ENCODE data around the gene TRDMT1.

The TRDMT1 gene

DNA sequence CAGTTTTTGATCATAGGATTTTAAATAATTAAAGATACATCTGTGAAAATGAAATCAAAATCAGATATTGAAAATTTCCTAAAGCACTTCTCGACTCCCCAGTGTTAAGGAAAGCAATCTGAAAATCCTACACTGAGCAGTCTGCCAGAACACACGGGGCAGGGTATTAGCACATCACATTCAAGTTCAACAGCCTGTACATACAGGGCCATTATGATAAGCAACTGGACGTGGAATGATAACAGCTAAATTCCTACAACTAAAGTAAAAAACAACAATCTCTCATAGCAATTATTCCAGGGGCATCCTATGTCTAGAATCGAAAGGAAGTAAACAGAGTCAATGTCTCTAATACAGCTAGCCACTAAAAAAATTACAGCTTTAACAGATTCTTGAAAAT lies 31.7 kb downstream of the TRDMT1 start:
- no peak for DNase-seq

DNA sequence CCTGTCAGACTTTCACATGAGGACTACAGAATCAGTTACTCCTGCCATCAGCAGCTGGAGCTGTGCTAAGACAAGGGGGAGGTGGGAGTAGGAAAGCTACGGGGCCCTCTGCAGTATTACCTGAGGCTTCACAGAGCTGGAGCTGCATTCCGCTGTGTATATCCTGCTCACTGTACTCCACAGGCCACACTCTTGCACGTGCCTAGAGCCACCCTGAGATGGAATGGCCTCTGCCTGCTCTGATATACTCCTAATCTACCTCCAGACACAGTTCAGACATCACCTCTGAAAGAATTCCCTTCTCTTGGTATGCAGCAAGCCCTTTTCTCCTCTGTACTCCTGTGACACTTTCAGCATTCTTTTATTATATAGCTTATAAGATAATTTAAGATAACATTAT lies 34.8 kb downstream of the TRDMT1 start:
- no peak for DNase-seq

DNA sequence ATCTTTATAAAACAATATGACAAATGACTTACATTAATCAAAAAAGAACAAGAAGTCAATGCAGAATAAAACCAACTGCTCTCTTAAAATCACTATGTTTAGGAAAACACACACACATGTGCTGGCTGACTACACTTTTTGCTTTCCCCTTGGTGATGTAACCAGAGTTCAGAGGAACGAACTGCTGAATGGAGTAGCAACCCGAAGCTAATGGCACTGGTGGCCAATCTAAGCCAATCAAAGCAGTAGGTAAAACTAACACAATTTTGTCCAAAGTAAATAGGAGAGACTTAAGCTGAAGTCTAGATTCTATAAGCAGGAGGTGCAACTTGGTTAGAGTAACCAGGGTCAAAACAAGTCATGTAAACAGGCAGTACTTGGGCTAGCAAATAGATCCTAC lies 38.6 kb downstream of the TRDMT1 start:
- DNase-seq: no peak

DNA sequence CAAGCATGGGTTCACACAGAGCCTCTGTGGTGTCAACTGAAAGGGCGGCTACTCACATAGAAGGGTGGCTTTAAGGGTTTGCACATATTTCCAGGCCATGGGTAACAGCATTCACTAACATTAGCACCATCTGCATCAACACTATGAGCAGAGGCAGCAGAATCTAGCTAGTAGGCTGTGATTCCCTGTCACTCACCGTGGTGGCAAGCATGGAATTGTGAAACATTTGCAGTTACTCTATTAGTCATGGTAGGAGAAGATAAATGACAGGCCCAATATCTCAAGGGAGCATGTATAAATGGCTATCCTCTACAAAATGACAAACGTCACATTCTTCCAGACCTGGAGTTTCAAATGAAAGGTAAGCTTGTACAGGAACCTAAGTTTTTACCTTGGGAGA lies 39.7 kb downstream of the TRDMT1 start:
- no peak for DNase-seq

DNA sequence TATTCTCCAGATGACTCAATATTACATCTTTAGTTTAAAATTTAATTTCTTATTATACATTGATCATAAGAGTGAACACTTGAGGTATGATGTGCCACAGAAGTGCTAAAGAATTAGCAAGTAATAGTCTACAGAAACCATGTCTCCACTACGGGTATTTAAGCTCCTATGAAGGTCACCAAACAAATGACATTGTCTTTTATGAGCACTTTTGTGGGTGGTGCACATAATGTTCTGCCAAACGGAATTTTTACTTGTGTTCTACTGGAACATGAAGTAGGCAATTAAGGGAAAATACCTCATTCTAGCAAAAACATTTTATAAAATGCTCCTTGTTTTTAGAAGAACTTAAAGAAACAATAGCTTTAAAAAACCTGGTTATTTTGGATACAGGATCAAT lies 44.4 kb downstream of the TRDMT1 start:
- no peak for DNase-seq

DNA sequence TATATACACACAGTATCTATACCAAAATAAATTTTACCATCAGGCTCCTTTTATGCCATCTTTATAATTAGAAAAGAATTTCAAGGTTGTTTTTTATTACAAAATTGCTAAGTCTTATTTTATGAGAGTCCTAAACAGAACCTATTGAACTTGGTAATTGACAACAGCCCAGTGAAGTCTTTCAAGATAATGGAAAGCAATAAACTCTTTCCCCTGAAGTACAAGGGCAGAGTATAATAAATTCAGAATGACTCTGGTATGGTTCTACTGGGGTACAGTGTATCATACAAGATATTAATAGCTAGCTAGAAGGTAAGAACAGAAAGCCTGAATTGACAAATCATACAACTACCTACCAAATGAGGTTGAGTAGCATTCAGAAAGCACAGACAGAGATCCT lies 45.6 kb downstream of the TRDMT1 start:
- DNase-seq: no peak

DNA sequence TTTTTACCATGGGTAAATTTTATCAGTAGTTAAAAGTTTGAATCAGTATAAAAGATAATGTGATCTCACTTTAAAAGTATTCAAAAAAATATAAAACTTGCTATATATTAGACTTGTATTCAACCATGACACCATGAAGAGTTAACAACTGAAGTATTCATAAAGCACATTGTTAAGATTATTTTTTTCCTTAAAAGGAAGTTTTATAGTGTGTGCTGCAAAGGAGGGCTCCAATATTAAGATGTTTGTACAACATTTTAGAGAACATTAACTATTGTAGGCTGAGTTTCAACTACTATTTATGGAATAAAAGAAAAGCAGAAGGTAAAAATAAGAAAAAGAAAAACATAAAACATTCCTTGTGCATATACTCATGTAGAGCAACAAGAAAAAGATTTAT lies 47.4 kb downstream of the TRDMT1 start:
- no peak for DNase-seq

DNA sequence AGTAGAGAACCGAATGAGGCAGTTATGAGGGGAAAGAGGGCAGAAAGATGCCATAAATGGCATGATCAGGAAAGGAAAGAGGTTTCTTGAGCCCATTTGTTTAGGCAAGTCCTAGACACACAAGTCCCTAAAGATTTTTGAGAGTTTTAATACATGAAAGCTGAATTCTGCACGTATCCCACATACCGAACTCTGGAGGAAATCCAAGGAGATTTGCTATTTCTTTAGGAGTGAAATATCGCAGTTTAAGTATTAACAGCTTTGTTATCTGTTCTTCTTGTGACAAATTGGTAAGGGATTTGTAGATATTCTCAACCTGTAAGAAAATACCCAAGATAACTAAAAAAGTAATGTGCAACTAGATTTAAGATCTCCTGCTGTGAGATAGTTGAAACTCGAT lies 48.2 kb downstream of the TRDMT1 start:
- DNase-seq: no peak

DNA sequence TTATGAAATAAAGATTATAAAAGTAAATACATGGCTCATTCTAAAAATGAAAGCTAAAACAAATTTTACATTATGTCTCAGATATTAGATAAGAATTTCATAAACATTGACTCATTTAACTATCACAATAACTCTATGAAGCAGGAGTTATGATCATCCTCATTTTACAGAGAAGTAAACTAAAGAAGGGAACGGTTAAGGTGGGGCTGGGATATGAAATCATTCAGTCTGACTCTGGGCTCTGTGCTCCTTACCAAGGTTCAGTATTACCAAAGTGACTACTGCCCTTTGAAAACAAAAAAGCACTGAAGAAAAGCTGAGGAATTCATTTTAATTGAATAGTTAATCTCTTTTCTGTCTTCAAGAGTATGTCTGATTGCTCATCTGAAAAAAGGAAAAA lies 49.8 kb downstream of the TRDMT1 start:
- no peak for DNase-seq

DNA sequence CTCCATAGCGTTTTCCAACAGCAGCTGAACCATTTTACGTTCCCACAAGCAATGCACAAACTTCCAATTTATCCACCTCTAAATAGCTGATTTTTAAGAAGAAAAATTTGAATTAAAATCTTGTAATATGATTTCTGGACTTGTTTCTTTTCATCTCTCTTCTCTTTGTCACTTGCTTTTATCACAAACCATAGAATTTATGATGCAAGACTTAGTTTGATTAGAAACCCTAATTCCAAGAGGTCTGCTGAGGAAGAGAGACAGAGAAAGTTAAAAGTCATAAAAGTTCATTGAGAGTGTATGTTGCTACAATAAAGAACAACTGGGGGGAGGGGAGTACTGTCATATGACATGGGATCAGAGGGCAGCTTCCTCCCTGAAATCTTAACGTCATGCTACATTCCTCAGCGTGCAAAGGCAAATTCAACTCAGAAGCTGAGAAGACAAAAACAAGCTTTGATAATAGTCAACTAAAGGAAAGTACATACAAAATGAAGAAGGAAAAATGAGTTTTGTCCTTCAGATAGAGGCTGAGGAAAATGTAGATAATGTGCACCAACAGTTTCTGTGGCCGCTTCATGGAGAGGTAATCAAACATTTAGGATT lies 53.5 kb downstream of the TRDMT1 start:
- DNase-seq: no peak

DNA sequence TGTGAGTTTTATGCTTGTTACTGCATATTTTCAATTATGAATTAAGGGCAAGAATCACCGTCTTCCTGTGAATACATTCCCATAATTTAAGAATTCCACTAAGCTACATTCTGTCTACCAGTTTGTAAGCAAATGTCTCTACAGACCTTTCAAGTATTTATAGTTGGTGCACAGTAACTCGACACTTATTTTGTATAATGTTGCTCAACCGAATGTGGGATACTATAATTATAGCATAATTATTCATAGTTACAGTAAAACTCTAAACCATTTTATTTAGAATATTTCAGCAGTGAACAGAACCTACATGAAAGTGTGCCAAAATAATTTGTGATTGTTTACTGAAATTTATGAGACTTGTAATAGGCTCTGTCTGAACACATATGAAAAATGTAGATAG lies 54.6 kb downstream of the TRDMT1 start:
- no peak for DNase-seq

DNA sequence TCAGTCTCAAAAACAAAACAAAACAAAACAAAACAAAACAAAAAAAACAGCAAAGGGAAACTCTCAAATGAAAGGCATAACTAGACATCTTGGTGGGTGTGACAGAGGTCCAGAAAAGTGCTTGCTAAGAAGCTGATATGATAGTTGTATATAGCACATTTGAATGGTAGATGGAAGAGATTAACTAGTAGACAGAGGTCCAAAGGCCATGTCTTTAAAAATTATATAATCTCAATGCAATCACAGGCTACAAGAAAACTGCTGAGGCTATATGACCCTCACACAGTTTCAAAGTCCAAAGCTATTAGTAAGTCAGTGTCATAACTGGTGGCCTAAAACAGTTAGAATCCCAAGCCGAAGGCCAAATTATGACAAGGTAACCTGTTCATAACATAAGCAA lies 56.2 kb downstream of the TRDMT1 start:
- no peak for DNase-seq

DNA sequence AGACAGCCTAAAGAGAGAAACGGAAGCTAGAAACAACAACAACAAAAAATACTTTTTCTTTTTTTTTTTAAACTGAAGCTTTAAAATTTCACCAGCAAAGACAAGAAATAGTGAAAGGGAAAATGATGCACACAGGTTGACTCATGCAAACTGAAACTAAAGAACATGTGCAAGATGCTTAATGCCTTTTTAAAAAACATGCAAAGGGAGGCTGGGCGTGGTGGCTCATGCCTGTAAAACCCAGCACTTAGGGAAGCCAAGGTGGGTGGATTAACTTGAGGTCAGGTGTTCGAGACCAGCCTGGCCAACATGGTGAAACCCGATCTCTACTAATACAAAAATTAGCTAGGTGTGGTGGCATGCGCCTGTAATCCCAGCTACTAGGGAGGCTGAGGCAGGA lies 56.7 kb downstream of the TRDMT1 start:
- DNase-seq: no peak

DNA sequence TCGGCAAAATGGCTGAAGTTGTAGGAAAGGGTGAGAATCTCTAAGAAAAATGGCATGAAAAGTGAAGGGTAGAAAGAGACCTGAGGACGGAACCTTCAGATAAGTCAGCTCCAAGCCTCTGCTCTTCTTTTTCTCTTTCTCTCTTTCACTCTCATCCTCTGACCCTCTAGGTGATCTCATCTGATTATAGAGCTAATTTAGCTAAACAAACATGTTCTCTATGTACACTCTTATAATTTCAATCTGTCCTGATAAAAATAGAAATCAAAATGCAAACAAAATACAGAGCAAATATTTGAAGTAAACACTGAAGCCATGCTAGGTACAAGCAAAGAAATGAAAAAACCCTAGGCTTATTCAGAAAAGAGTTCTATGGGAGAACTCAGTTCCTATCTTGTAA lies 57.4 kb downstream of the TRDMT1 start:
- DNase-seq: no peak

DNA sequence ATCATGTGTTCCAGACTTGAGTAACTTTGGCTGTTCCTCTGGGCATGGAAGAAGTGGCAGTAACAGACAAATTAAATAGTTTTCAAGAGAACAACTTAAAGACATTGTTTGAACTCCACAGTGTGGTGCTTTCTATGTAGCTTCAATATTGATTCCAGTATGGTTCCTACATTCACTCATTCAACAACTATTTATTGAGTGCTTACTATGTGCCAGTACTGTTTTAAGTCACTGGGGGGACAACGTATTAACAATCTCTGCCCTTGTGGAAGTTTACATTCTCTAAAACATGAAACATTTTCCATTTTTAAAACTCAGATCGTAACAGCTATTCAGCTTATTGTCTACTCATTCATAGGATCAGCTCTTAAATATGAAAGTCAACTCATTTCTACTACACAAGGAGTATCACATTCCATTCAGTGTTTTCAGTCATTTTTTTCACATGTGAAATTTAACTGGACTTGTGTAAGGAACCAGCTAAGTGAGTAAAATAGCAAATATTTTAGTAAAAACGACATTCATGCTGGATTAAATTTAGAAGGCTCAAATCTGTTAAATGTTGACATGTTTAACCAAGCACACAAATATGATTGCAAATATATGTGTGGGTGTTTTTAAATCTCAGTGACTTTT lies 58.3 kb downstream of the TRDMT1 start:
- no peak for DNase-seq

DNA sequence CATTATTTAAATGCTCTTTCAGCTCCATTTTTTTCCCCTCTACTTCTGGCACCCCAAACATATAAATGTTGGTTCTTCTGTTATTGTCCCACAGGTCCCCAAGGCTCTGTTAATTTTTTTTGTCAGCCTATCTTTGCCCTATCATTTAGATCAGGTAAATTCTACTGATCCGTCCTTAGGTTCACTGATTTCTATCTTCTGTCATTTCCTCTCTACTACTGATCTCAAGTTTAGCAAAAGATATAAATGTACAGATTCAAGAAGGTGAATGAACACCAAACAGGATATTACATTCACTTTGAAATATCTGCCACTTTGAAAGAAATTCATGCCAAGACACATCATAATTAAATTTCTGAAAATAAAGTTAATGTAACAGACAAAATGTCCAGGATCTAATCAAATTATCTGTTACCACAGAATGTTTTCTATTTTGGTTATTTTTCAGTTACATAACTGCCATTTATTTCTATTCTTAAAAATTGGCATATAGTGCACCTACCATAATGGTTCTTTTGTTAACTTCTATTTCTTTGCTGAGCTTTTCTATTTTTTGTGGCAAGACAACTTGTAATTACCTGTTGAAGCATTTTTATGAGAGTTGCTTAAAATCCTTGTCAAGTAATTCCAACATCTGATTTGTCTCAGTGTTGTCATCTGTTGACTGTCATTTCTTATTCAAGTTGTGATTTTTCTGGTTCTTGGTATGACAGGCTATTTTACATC lies 59.8 kb downstream of the TRDMT1 start:
- no peak for DNase-seq

DNA sequence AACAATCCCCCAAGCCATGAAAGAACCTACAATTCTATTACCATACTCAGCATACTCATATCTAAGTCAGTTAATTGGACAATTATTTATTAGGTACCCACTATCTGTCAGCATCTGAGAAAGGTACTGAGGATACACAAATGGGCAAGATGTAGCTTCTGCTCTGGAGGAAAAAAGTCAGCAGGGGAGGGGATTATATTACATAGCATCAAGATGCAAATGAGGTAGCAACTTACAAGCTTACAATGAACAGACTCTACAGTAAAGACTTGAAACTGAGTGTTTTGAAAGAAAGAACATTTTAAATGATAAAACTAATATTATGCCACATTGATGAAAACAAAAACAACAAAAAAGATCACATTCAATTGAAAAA lies 61.1 kb downstream of the TRDMT1 start:
- no peak for DNase-seq

DNA sequence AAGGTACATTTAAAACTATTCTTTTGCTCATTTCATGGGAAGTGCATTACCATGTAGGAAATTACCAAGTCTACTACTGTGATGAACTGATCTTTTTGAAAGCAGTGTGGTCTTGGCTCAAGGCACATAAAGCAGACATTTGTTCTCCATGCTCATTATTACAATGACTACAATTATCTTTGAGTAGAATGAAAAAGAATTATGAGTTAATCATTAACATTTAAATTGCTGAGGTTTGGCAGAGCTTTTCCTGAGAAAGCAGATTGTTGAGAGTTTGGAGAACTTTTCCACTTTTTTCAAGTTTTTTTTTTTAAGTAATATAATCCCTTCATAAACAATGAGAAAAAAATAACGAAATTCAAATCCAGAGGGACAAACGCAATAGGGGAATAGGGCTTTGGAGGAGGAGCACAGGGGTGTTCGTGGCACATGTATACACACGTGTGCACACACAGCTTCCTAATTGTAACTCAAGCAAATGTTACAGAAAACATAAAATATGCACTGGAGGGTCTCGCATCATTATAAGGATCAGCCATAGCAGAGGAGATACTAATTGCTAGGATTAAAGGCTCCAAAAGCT lies 62.9 kb downstream of the TRDMT1 start:
- no peak for DNase-seq

DNA sequence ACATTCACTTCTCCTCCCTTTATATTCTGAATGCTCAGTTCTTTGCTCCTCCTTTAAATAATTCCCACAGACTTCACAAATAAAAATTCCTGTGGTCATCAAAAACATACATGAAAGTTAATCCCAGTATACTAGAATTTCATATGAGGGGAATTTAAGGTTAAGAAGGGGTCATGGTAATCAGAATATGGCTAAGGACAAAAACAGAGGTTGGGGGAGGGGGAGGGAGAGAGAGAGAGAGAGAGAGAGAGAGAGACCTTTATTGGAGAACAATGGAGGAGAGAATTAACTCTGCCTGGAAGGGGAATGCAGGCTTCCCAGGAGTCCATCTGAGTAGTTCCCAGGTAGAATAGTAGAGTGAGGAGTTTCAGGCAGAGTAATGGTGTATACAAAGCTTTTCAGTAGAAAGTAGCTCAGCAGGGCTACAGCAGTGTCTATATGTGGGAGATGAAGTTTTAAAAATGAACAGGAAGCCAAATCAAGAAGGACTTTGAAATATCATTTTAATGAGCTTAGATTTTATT lies 66.7 kb downstream of the TRDMT1 start:
- no peak for DNase-seq

DNA sequence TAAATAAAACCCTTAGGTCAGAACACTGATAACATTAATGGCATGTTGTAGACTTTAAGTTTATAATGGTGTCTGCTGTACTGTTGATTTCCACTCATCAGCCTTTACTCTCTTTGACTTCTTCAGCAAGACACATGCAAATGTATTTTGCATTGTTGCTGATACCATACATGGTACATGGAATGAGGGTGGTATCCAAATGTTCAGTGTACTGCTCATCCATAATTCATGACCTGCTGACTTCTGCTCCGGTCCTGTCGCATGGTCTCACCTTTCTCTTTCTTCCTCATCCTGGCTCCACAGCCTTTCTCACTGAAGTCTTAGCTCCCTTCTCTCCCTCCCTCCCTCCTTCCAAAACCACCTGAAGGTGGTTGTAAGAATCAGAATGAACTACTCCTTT lies 67.2 kb downstream of the TRDMT1 start:
- DNase-seq: no peak

DNA sequence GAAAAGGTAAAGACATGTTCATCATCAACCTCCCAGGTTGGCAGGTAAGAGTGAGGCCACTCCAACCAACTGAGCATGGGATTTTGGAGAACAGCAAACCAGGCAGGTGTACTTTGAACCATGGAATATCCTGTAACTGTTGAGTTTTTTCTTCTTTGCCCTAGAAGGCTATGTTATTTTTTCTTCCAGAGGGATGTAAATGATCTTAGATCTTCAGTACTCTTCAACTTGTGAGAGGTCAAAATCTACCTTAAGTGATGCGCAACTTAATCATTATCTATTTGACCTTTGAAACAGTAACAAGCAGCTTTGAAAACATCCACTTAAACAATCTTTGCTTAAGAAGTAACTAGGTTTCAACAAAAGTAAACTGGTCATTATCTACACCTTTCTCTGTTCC lies 71.7 kb downstream of the TRDMT1 start, which contains the start of gene CUBN:
Gene CUBN (minus strand): TSS at position 71 of the 400 bp plus-strand sequence. CDS start 46 bp downstream, at position 25.
- no peak for DNase-seq

DNA sequence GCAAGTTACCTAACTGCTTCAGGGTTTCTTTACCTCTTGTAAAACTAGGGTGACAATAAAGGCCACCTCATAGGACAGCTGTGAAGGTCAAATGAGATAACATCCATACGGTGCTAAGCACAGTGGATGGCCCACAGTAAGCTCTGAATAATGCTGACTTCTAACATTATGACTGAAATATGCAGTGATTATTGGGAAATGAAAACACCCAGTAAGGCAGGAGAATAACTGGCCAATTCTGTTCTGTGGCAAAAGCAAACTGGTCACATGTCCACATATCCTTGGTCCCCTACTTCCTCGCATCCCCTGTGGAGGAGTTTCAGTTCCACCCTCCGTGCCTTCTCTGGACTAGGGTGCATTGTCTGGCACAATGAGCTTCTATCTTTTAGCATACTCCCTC lies 73.2 kb downstream of the TRDMT1 start:
- no peak for DNase-seq

DNA sequence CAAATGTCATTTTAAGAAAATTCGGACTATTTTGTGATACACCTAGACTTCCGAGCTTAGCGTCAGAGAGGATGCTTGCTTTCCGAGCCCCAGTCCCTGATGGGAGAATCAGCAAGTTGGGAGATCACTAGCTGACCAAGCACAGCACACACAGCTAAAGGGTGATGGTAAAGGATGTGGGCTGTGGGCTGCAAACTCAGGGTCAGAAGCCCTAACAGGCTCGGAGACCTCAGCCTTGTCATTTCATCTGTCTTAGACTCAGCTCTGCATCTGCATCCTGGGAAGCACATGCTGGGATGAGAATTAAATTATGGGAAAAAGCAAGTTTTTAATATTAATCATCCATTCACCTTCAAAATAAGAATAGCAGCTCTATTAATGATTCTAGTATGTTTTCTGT lies 75.1 kb downstream of the TRDMT1 start:
- DNase-seq: no peak

Measured in NCI-H2227 treated with DMSO at 0.1 percent for 48 hours (cell line).